H1 (cell line): Measurements from ENCODE around the gene STAC2. TPM values are rescaled to one million over a fixed set of nuclear protein-coding genes. Genes with fewer than 3 reads are reported as not detected.

Experiments used
- CTCF ChIA-PET: fragments of 300-600 bp; sonication (Branson Sonifier 250); formaldehyde crosslinking; loops from one replicate; lab custom pipeline; 2021; ENCODE audit not compliant: partially characterized antibody; lab: Charles Lee
- POLR2A ChIA-PET: fragments of 300-600 bp; sonication (Branson Sonifier 250); formaldehyde crosslinking; loops from one replicate; lab custom pipeline; 2021; ENCODE audit warnings: inconsistent platforms; ENCODE audit not compliant: partially characterized antibody; lab: Charles Lee
- DNase-seq, 2 experiments: peaks; one replicate each; pipeline versions ENCODE4 v3.0.0 to v3.0.0-alpha.2; 2010 to 2022; ENCODE audit warnings: low spot score in 2 of 2, low read depth in 1 of 2, mixed read lengths in 1 of 2
- FAIRE-seq: peaks from 2 replicates; lab custom pipeline; 2011; peaks lifted over from hg19 to GRCh38; lab: Jason Lieb, UNC
- H2AFZ ChIP-seq: 2 replicates; pipeline ENCODE4 v1.8.1; 2012; ENCODE audit warnings: low read length, inconsistent platforms
- H2AK5ac ChIP-seq: 2 replicates; pipeline ENCODE4 v1.6.1; 2013; ENCODE audit warnings: low read depth, low read length
- H2BK120ac ChIP-seq: replicated peaks from 2 replicates; pipeline ENCODE3; 2013; ENCODE audit warnings: low read depth, low read length, inconsistent platforms
- H2BK12ac ChIP-seq: 2 replicates; pipeline ENCODE4 v1.6.1; 2013; ENCODE audit warnings: low read depth, low read length
- H2BK15ac ChIP-seq: 2 replicates; pipeline ENCODE4 v1.6.1; 2013; ENCODE audit warnings: low read length
- H2BK20ac ChIP-seq: 2 replicates; pipeline ENCODE4 v1.6.1; 2013; ENCODE audit warnings: low read length
- H2BK5ac ChIP-seq: 2 replicates; pipeline ENCODE4 v1.6.1; 2013; ENCODE audit warnings: low read depth, low read length
- H3K14ac ChIP-seq: 2 replicates; pipeline ENCODE4 v1.6.1; 2013; ENCODE audit warnings: inconsistent platforms; ENCODE audit not compliant: insufficient read length
- H3K18ac ChIP-seq: 2 replicates; pipeline ENCODE4 v1.6.1; 2013; ENCODE audit warnings: low read length; ENCODE audit errors: extremely low read depth
- H3K23ac ChIP-seq: 2 replicates; pipeline ENCODE4 v1.6.1; 2013; ENCODE audit warnings: inconsistent platforms; ENCODE audit not compliant: insufficient read length
- H3K23me2 ChIP-seq: 2 replicates; pipeline ENCODE4 v1.6.1; 2013; ENCODE audit warnings: low read depth, low read length
- H3K27ac ChIP-seq: 2 replicates; pipeline ENCODE4 v1.6.1; 2011; ENCODE audit warnings: low read depth, low read length, inconsistent platforms
- H3K27me3 ChIP-seq, 4 experiments: replicated peaks in 1 of 4; 1 replicate in 1 of 4; 2 replicates in 3 of 4; pipeline versions ENCODE4 v1.6.1 to v1.8.1; 2011 to 2013; ENCODE audit warnings: low read length in 3 of 4, mild to moderate bottlenecking in 3 of 4, inconsistent platforms in 2 of 4, mixed read lengths in 2 of 4, moderate library complexity in 1 of 4; ENCODE audit not compliant: control insufficient read depth in 3 of 4, insufficient read depth in 3 of 4; ENCODE audit errors: extremely low read depth in 1 of 4
- H3K36me3 ChIP-seq, 4 experiments: 2 replicates each; pipeline versions ENCODE4 v1.6.1 to v1.8.1; 2011 to 2013; ENCODE audit warnings: mild to moderate bottlenecking in 4 of 4, low read length in 3 of 4, moderate library complexity in 2 of 4, control low read depth in 1 of 4, inconsistent platforms in 1 of 4; ENCODE audit not compliant: insufficient read depth in 4 of 4, control insufficient read depth in 2 of 4
- H3K4ac ChIP-seq: replicated peaks from 2 replicates; pipeline ENCODE3; 2013; ENCODE audit warnings: low read length, low read depth, mixed read lengths, inconsistent platforms; ENCODE audit not compliant: insufficient read length
- H3K4me1 ChIP-seq, 4 experiments: replicated peaks in 1 of 4; 1 replicate in 1 of 4; 2 replicates in 3 of 4; pipeline versions ENCODE4 v1.6.1 to v1.8.1; 2011 to 2013; ENCODE audit warnings: low read length in 3 of 4, inconsistent platforms in 2 of 4, mixed read lengths in 1 of 4; ENCODE audit not compliant: insufficient read depth in 4 of 4, control insufficient read depth in 3 of 4
- H3K4me2 ChIP-seq, 2 experiments: 2 replicates each; pipeline versions ENCODE4 v1.6.1 to v1.8.1; 2011 to 2013; ENCODE audit warnings: low read depth in 2 of 2, low read length in 2 of 2, control low read depth in 1 of 2, inconsistent platforms in 1 of 2, mild to moderate bottlenecking in 1 of 2; ENCODE audit not compliant: insufficient read depth in 1 of 2
- H3K4me3 ChIP-seq, 4 experiments: fragments of 200-600, 300-600 bp in 1 of 4; sonication (generic), shearing (Covaris generic), sonication (Bioruptor Twin) in 1 of 4; 2 replicates each; pipeline versions ENCODE4 v1.5.1 to v1.8.1; 2011 to 2016; ENCODE audit warnings: low read length in 4 of 4, low read depth in 3 of 4, control low read depth in 2 of 4, inconsistent platforms in 2 of 4, mild to moderate bottlenecking in 2 of 4, mixed read lengths in 1 of 4, moderate library complexity in 1 of 4; ENCODE audit not compliant: insufficient read depth in 2 of 4; ENCODE audit errors: extremely low read depth in 1 of 4
- H3K56ac ChIP-seq: replicated peaks from 2 replicates; pipeline ENCODE3; 2013; ENCODE audit warnings: low read depth, mild to moderate bottlenecking, mixed read lengths, low read length, inconsistent platforms; ENCODE audit not compliant: insufficient read length
- H3K79me1 ChIP-seq: 2 replicates; pipeline ENCODE4 v1.6.1; 2013; ENCODE audit warnings: low read depth, low read length, control low read depth
- H3K79me2 ChIP-seq, 2 experiments: 2 replicates each; pipeline versions ENCODE4 v1.6.1 to v1.8.1; 2012 to 2013; ENCODE audit warnings: low read length in 2 of 2, mild to moderate bottlenecking in 2 of 2, inconsistent platforms in 1 of 2; ENCODE audit not compliant: insufficient read depth in 2 of 2, control insufficient read depth in 1 of 2
- H3K9ac ChIP-seq, 4 experiments: replicated peaks in 1 of 4; 1 replicate in 1 of 4; 2 replicates in 3 of 4; pipeline versions ENCODE4 v1.6.1 to v1.8.1; 2011 to 2013; ENCODE audit warnings: low read depth in 3 of 4, low read length in 3 of 4, control low read depth in 2 of 4, mild to moderate bottlenecking in 2 of 4, moderate library complexity in 2 of 4, inconsistent platforms in 1 of 4; ENCODE audit errors: extremely low read depth in 1 of 4
- H3K9me3 ChIP-seq, 2 experiments: 2 replicates each; pipeline versions ENCODE4 v1.6.1 to v1.8.1; 2012 to 2013; ENCODE audit warnings: mild to moderate bottlenecking in 2 of 2, moderate library complexity in 2 of 2, control low read depth in 1 of 2, inconsistent platforms in 1 of 2, low read depth in 1 of 2, low read length in 1 of 2, mixed read lengths in 1 of 2; ENCODE audit not compliant: insufficient read depth in 2 of 2
- H4K20me1 ChIP-seq, 2 experiments: replicated peaks in 1 of 2; 2 replicates each; pipeline versions ENCODE3 to v1.8.1; 2011 to 2013; ENCODE audit warnings: inconsistent platforms in 2 of 2, low read length in 2 of 2, mild to moderate bottlenecking in 1 of 2; ENCODE audit not compliant: insufficient read depth in 2 of 2, control insufficient read depth in 1 of 2
- H4K5ac ChIP-seq: 2 replicates; pipeline ENCODE4 v1.6.1; 2013; ENCODE audit warnings: low read length, low read depth, mixed read lengths, inconsistent platforms; ENCODE audit not compliant: insufficient read length
- H4K8ac ChIP-seq: 2 replicates; pipeline ENCODE4 v1.8.0; 2013; ENCODE audit warnings: mild to moderate bottlenecking, moderate library complexity, low read length, inconsistent platforms; ENCODE audit not compliant: insufficient read depth; ENCODE audit errors: extremely low read depth
- H4K91ac ChIP-seq: replicated peaks from 2 replicates; pipeline ENCODE3; 2013; ENCODE audit warnings: low read length, mixed read lengths, inconsistent platforms; ENCODE audit not compliant: insufficient read length
- CREB1 ChIP-seq: IDR thresholded peaks from 2 replicates; pipeline ENCODE4 v1.6.1; 2012; ENCODE audit warnings: inconsistent platforms
- RNF2 ChIP-seq: fragments of 200-900, 300-1000 bp; sonication (generic); IDR thresholded peaks from 2 replicates; pipeline ENCODE4 v1.7.1; 2016; ENCODE audit warnings: borderline replicate concordance, low read depth, mild to moderate bottlenecking, antibody characterized with exemption, low read length; ENCODE audit not compliant: poor library complexity, severe bottlenecking; ENCODE audit errors: missing control alignments
- WGBS, 2 experiments: shearing (Covaris generic) in 1 of 2; methylation state at CpG; one replicate each; pipeline versions ENCODE4 v1.1.6 to v1.1.7; 2013 to 2015; ENCODE audit warnings: low lambda C conversion rate in 2 of 2, mixed read lengths in 2 of 2, inconsistent platforms in 1 of 2, low coverage in 1 of 2, missing lambda C conversion rate in 1 of 2; ENCODE audit not compliant: insufficient replicate concordance in 2 of 2, insufficient coverage in 1 of 2, insufficient read length in 1 of 2; ENCODE audit errors: extremely low coverage in 1 of 2, missing lambda C conversion rate in 1 of 2; 5-methylcytosine and 5-hydroxymethylcytosine counted together
- polyA plus RNA-seq, 7 experiments: library from polyadenylated mRNA; depleted of rRNA in 3 of 7; stranded (reverse) in 5 of 7; unstranded in 2 of 7; fragments of >200 nt in 5 of 7; fragments of 200-250 nt in 2 of 7; gene quantifications; 1 replicate in 5 of 7; 2 replicates in 1 of 7; 4 replicates in 1 of 7; pipeline versions ENCODE4 v1.2.1 to v1.2.3, GENCODE V29; 2011 to 2013; ENCODE audit warnings: missing spikeins in 2 of 7, mixed read lengths in 2 of 7
- total RNA-seq: library from RNA; stranded (reverse); fragmentation: NEBNext Ultra II Directional; extraction: Animal tissue kit (Norgen Biotek cat#: 25700); gene quantifications from 2 replicates; pipeline ENCODE4 v1.2.1, GENCODE V29; 2021

Gene STAC2
- total and polyA plus RNA-seq, 2 of the 8 experiments (the other 6 are each of a cell fraction or from before 2014, with no cell fraction given) = 1.5 to 6.0 TPM

GRCh38 chr17:39231091-39231561 is 5.4 kb upstream of the STAC2 start:
- FAIRE-seq (no peak), DNase-seq (no peak)
- Histone ChIP-seq H4K91ac (no peak overlapping the region), H3K36me3 (no peaks in the 10 kb centered on the region), H3K14ac (no peak overlapping the region), H2BK5ac (no peak overlapping the region), H3K56ac (no peak overlapping the region), H3K79me2 (no peaks in the 10 kb centered on the region), H3K27ac (no peak overlapping the region), H3K27me3 (peaks cover 0 to 2% (median 0%) of the 10 kb centered on the region in 4 experiments; a peak in 1 of 7 replicates), H3K79me1 (no peaks in the 10 kb centered on the region), H3K4ac (no peak overlapping the region), H3K4me1 (peaks cover 0 to 16% (median 7%) of the 10 kb centered on the region in 4 experiments; a peak in 5 of 7 replicates), H4K8ac (no peak overlapping the region), H2BK20ac (no peak overlapping the region), H2BK12ac (no peak overlapping the region), H3K23ac (no peak overlapping the region), H3K9ac (no peak overlapping the region), H3K4me3 (peak overlapping the region in 1 of 4 experiments; percentile 53; a peak in 1 of 8 replicates), H4K20me1 (no peaks in the 10 kb centered on the region), H2AFZ (no peak overlapping the region), H3K4me2 (peak overlapping the region; percentile 20 to 94; a peak in 1 of 4 replicates), H2BK15ac (no peak overlapping the region), H3K23me2 (peaks cover 2% of the 10 kb centered on the region; the same call in 1 of the 2 replicates), H2BK120ac (no peak overlapping the region), H3K9me3 (no peaks in the 10 kb centered on the region), H2AK5ac (no peak overlapping the region), H4K5ac (no peak overlapping the region), H3K18ac (no peak overlapping the region)
- POLR2A ChIA-PET = interaction anchor here (1.5 to 4.2 kb wide), 4 partner anchors 22 to 31 kb away, joined by 3 to 29 read pairs (median 20); partner anchors contain the start of gene RPL19
- CTCF ChIA-PET = interaction anchor here (0.6 to 21.2 kb wide), 11 partner anchors 18 to 1755 kb away, joined by 3 to 982 read pairs (median 5); partner anchors contain the start of gene RPL19
- 78% methylated on average over 9 of the region's 10 CpGs; no CpG with 5 or more reads in 1 of the 2 experiments for WGBS, 2 experiments
- TF ChIP-seq CREB1 (no peak), RNF2 (no peak)
